ENCODE results near the gene PHACTR1.

- TF ChIP-seq CTCF (IDR thresholded peaks at IDR 0.05): no peak
- no peak for TF ChIP-seq POLR2A (IDR thresholded peaks at IDR 0.05)
These were observed 85.9 kb downstream of the PHACTR1 start for GRCh38 chr6:12802440-12802839.
